GM19328 (cell line): ENCODE data around the gene YJEFN3.

Source experiments
- ATAC-seq: cut with Tn5 transposase; IDR thresholded peaks from one replicate; pipeline ENCODE4 v1.9.1; 2021; ENCODE audit warnings: mild to moderate bottlenecking, moderate library complexity; ENCODE audit not compliant: unreplicated experiment

Gene YJEFN3

GRCh38 chr19:19528721-19529490 is at the start of gene YJEFN3:
Gene YJEFN3, plus strand, starts transcription at chr19:19528911. Its CDS starts 22 bp downstream, at chr19:19528933.
- no peak for ATAC-seq

GRCh38 chr19:19480688-19481087 is 48.0 kb upstream of the YJEFN3 start:
- no peak for ATAC-seq

- ATAC-seq, result no peak
Observed at GRCh38 chr19:19482809-19483596, 45.7 kb upstream of the YJEFN3 start.

- ATAC-seq, result no peak
Observed at GRCh38 chr19:19485161-19485997, 43.3 kb upstream of the YJEFN3 start.

- no peak for ATAC-seq
Observed at GRCh38 chr19:19485998-19486290, 42.8 kb upstream of the YJEFN3 start.

- no peak for ATAC-seq
Observed at GRCh38 chr19:19486343-19487076, 42.2 kb upstream of the YJEFN3 start.

- no peak for ATAC-seq
Observed at GRCh38 chr19:19487077-19487949, 41.4 kb upstream of the YJEFN3 start.

- no peak for ATAC-seq
Observed at GRCh38 chr19:19487950-19488874, 40.5 kb upstream of the YJEFN3 start.

- ATAC-seq, result no peak
Observed at GRCh38 chr19:19488875-19489690, 39.6 kb upstream of the YJEFN3 start.

- no peak for ATAC-seq
Observed at GRCh38 chr19:19489804-19490204, 38.9 kb upstream of the YJEFN3 start.

GRCh38 chr19:19490214-19490968 is 38.3 kb upstream of the YJEFN3 start:
- ATAC-seq, result no peak

- no peak for ATAC-seq
Observed at GRCh38 chr19:19491321-19492025, 37.2 kb upstream of the YJEFN3 start.

- ATAC-seq, result no peak
Observed at GRCh38 chr19:19492026-19492610, 36.6 kb upstream of the YJEFN3 start.

GRCh38 chr19:19493841-19494546 is 34.7 kb upstream of the YJEFN3 start:
- ATAC-seq, result no peak
